GM23338 (cell line): ENCODE measurements around the gene FRG2B. TPM values are rescaled to one million over a fixed set of nuclear protein-coding genes. Genes with fewer than 3 reads are reported as not detected.
"Not testable (repeated sequence)": the region's sequence is repeated elsewhere in the genome, so short reads cannot be mapped to it uniquely, and the experiment has no call there.

ENCODE experiments used
- ATAC-seq: fragments of 200-7000 bp; cut with Tn5 transposase; 3 replicates; pipeline ENCODE4 v1.9.1; 2020
- DNase-seq: peaks from one replicate; pipeline ENCODE4 v3.0.0-alpha.2; 2015; ENCODE audit warnings: low spot score
- H2AFZ ChIP-seq: fragments of 200-600 bp; sonication (generic); 2 replicates; pipeline ENCODE4 v1.8.0; 2016; ENCODE audit warnings: antibody characterized with exemption, mild to moderate bottlenecking, moderate library complexity
- H3F3A ChIP-seq: fragments of 200-600 bp; sonication (generic); replicated peaks from 2 replicates; pipeline ENCODE4 v1.8.0; 2017; ENCODE audit warnings: antibody characterized with exemption, mixed run types, low read depth
- H3K27ac ChIP-seq: fragments of 200-600 bp; sonication (generic); 2 replicates; pipeline ENCODE4 v1.6.1; 2016; ENCODE audit warnings: low read depth
- H3K27me3 ChIP-seq: fragments of 200-600 bp; sonication (generic); 2 replicates; pipeline ENCODE4 v1.8.0; 2016; ENCODE audit warnings: mild to moderate bottlenecking, mixed run types, moderate library complexity; ENCODE audit not compliant: insufficient read depth
- H3K36me3 ChIP-seq: fragments of 200-600 bp; sonication (generic); 2 replicates; pipeline ENCODE4 v1.8.0; 2016; ENCODE audit warnings: mild to moderate bottlenecking; ENCODE audit not compliant: insufficient read depth
- H3K4me1 ChIP-seq: fragments of 200-600 bp; sonication (generic); 2 replicates; pipeline ENCODE4 v1.8.0; 2016; ENCODE audit warnings: mild to moderate bottlenecking, moderate library complexity; ENCODE audit not compliant: insufficient read depth
- H3K4me2 ChIP-seq: fragments of 200-600 bp; sonication (generic); 2 replicates; pipeline ENCODE4 v1.7.1; 2017; ENCODE audit warnings: mixed run types
- H3K4me3 ChIP-seq: fragments of 200-600 bp; sonication (generic); 2 replicates; pipeline ENCODE4 v1.6.1; 2016; ENCODE audit warnings: mixed run types
- H3K79me2 ChIP-seq: fragments of 200-600 bp; sonication (generic); replicated peaks from 2 replicates; pipeline ENCODE4 v1.8.0; 2017; ENCODE audit warnings: mild to moderate bottlenecking; ENCODE audit not compliant: insufficient read depth
- H3K9me2 ChIP-seq: fragments of 200-600 bp; sonication (generic); 2 replicates; pipeline ENCODE4 v1.8.0; 2017; ENCODE audit not compliant: insufficient read depth
- H4K20me1 ChIP-seq: fragments of 200-600 bp; sonication (generic); replicated peaks from 2 replicates; pipeline ENCODE4 v1.8.0; 2017; ENCODE audit warnings: mild to moderate bottlenecking; ENCODE audit not compliant: insufficient read depth
- H3K27ac Mint-ChIP-seq: 2 replicates; pipeline ENCODE4 v1.8.0; 2020; ENCODE audit warnings: inconsistent platforms, mild to moderate bottlenecking, moderate library complexity, mixed read lengths
- H3K27me3 Mint-ChIP-seq: 3 replicates; pipeline ENCODE4 v1.8.0; 2022; ENCODE audit warnings: low read depth, mild to moderate bottlenecking, moderate library complexity, mixed read lengths, inconsistent platforms; ENCODE audit not compliant: insufficient read depth, poor library complexity
- H3K36me3 Mint-ChIP-seq: 3 replicates; pipeline ENCODE4 v1.8.0; 2021; ENCODE audit warnings: low read depth, mild to moderate bottlenecking, inconsistent platforms, moderate library complexity, mixed read lengths
- H3K4me1 Mint-ChIP-seq: 3 replicates; pipeline ENCODE4 v1.8.0; 2020; ENCODE audit warnings: mild to moderate bottlenecking, inconsistent platforms, mixed read lengths
- H3K4me3 Mint-ChIP-seq: 3 replicates; pipeline ENCODE4 v1.8.0; 2021; ENCODE audit warnings: moderate library complexity, mild to moderate bottlenecking, inconsistent platforms, mixed read lengths
- H3K9me3 Mint-ChIP-seq: 3 replicates; pipeline ENCODE4 v1.8.0; 2020; ENCODE audit warnings: moderate library complexity, mild to moderate bottlenecking, inconsistent platforms, mixed read lengths
- CTCF ChIP-seq, 2 experiments: fragments of 200-600 bp in 1 of 2; sonication (generic) in 1 of 2; conservative IDR thresholded peaks; 2 replicates each; pipeline versions ENCODE4 v1.5.1 to v1.6.1; 2016 to 2017; ENCODE audit warnings: antibody characterized with exemption in 2 of 2, low read depth in 2 of 2, mild to moderate bottlenecking in 2 of 2, moderate library complexity in 1 of 2
- EZH2 ChIP-seq: fragments of 200-600 bp; sonication (generic); IDR thresholded peaks from one replicate; pipeline ENCODE4 v1.8.0; 2017; ENCODE audit warnings: antibody characterized with exemption, mild to moderate bottlenecking, low read depth; ENCODE audit not compliant: unreplicated experiment
- JUNB ChIP-seq: IDR thresholded peaks from one replicate; pipeline ENCODE4 v1.6.1; 2016; ENCODE audit warnings: antibody characterized with exemption; ENCODE audit not compliant: unreplicated experiment
- NANOG ChIP-seq: IDR thresholded peaks from 2 replicates; pipeline ENCODE4 v1.6.1; 2016; ENCODE audit warnings: antibody characterized with exemption, borderline replicate concordance
- POLR2AphosphoS5 ChIP-seq: IDR thresholded peaks from 2 replicates; pipeline ENCODE4 v1.6.1; 2016; ENCODE audit warnings: antibody characterized with exemption, low read depth
- REST ChIP-seq: IDR thresholded peaks from one replicate; pipeline ENCODE4 v1.6.1; 2018; ENCODE audit warnings: antibody characterized with exemption; ENCODE audit not compliant: unreplicated experiment
- ZNF331 ChIP-seq: fragments of 250-450 bp; sonication (Bioruptor Pico); IDR thresholded peaks from 2 replicates; pipeline ENCODE4 v1.5.0; 2020; ENCODE audit warnings: low read depth, mild to moderate bottlenecking, moderate library complexity
- polyA plus RNA-seq: library from polyadenylated mRNA; unstranded; fragments of >200 nt; fragmentation: Nextera tagmentation; extraction: Ambion mirVana; gene quantifications from 2 replicates; pipeline ENCODE4 v1.2.1, GENCODE V29; 2016
- total RNA-seq: library from RNA; depleted of rRNA; stranded (reverse); fragments of >200 nt; shearing (Covaris generic); gene quantifications from 2 replicates; pipeline ENCODE4 v1.2.3, GENCODE V29; 2014

Gene FRG2B
- total and polyA plus RNA-seq, 2 experiments from 2014 or later = not detected

- no peak for ATAC-seq
- H3K36me3 Mint-ChIP-seq = no peaks in the 10 kb centered on the region
- no peaks in the 10 kb centered on the region for H3K9me2 ChIP-seq
- H3K4me2 ChIP-seq = no peak overlapping the region
- H3K27ac Mint-ChIP-seq = no peak overlapping the region
- no peak overlapping the region for H3K4me3 Mint-ChIP-seq
- no peaks in the 10 kb centered on the region for H3K4me1 ChIP-seq
- peaks cover 78% of the 10 kb centered on the region for H3K9me3 Mint-ChIP-seq
- no peaks in the 10 kb centered on the region for H3K79me2 ChIP-seq
- TF ChIP-seq EZH2 = no peak
- TF ChIP-seq JUNB = no peak
- no peak for TF ChIP-seq NANOG
- no peak for TF ChIP-seq POLR2AphosphoS5
- no peak for TF ChIP-seq REST
- no peaks in the 10 kb centered on the region for H3K4me1 Mint-ChIP-seq
- no peak for DNase-seq
- no peak overlapping the region for H3K4me3 ChIP-seq
- H2AFZ ChIP-seq = no peak overlapping the region
- no peaks in the 10 kb centered on the region for H3F3A ChIP-seq
- H3K27me3 ChIP-seq = no peaks in the 10 kb centered on the region
- peaks cover 9% of the 10 kb centered on the region for H3K27me3 Mint-ChIP-seq
- H4K20me1 ChIP-seq = no peaks in the 10 kb centered on the region
- no peaks in the 10 kb centered on the region for H3K36me3 ChIP-seq
- H3K27ac ChIP-seq = no peak overlapping the region
These were observed 15.5 kb downstream of the FRG2B start for GRCh38 chr10:133611079-133611478.

GRCh38 chr10:133608855-133609254 lies 17.7 kb downstream of the FRG2B start:
- Mint-ChIP-seq H3K4me1 (no peaks in the 10 kb centered on the region), H3K27ac (no peak overlapping the region), H3K36me3 (no peaks in the 10 kb centered on the region), H3K27me3 (peaks cover 7% of the 10 kb centered on the region), H3K9me3 (peaks cover 78% of the 10 kb centered on the region), H3K4me3 (no peak overlapping the region)
- no peaks in the 10 kb centered on the region for H3K4me1 ChIP-seq
- no peaks in the 10 kb centered on the region for H3K27me3 ChIP-seq
- H4K20me1 ChIP-seq = no peaks in the 10 kb centered on the region
- H3K36me3 ChIP-seq = no peaks in the 10 kb centered on the region
- no peak overlapping the region for H3K27ac ChIP-seq
- DNase-seq (peak; percentile 52), ATAC-seq (peak; percentile 30; the same call in 2 of the 3 replicates)
- H2AFZ ChIP-seq = no peak overlapping the region
- H3K4me2 ChIP-seq = no peak overlapping the region
- H3K79me2 ChIP-seq = no peaks in the 10 kb centered on the region
- no peak overlapping the region for H3K4me3 ChIP-seq
- H3K9me2 ChIP-seq = no peaks in the 10 kb centered on the region
- no peaks in the 10 kb centered on the region for H3F3A ChIP-seq
- TF ChIP-seq ZNF331 (CRISPR knock-in tag) (no peak), CTCF (conservative IDR thresholded peaks at IDR 0.05; ENCODE audit: low read depth in 2 of 2) (peak; percentile 53 to 59)

GRCh38 chr10:133603434-133603833 lies 23.2 kb downstream of the FRG2B start:
- H3K4me3 Mint-ChIP-seq, H3K27ac ChIP-seq, H3K4me3 ChIP-seq, DNase-seq, H3K79me2 ChIP-seq, H3K36me3 Mint-ChIP-seq, H3K27ac Mint-ChIP-seq, ATAC-seq, H3K4me2 ChIP-seq, H4K20me1 ChIP-seq, H3K27me3 ChIP-seq, H3F3A ChIP-seq, H3K36me3 ChIP-seq, H2AFZ ChIP-seq, H3K4me1 Mint-ChIP-seq, H3K27me3 Mint-ChIP-seq, H3K9me2 ChIP-seq, H3K4me1 ChIP-seq: not testable (repeated sequence)
- H3K9me3 Mint-ChIP-seq = peaks cover 69% of the 10 kb centered on the region
